ENCODE measurements around the gene CD79B.
"Not testable (repeated sequence)": the region's sequence is repeated elsewhere in the genome, so short reads cannot be mapped to it uniquely, and the experiment has no call there.

CD79B gene

GRCh38 chr17:63909586-63909985 lies 22.5 kb downstream of the CD79B start:
- DNase-seq, result not testable (repeated sequence)

GRCh38 chr17:63907161-63907778 lies 24.9 kb downstream of the CD79B start:
- DNase-seq, result not testable (repeated sequence)

GRCh38 chr17:63904796-63905195 lies 27.3 kb downstream of the CD79B start:
- not testable (repeated sequence) for DNase-seq

- DNase-seq, result not testable (repeated sequence)
Measured at GRCh38 chr17:63903787-63904201, 28.3 kb downstream of the CD79B start.

GRCh38 chr17:63901971-63902370 lies 30.2 kb downstream of the CD79B start:
- DNase-seq, result not testable (repeated sequence)

GRCh38 chr17:63898899-63899798 lies 33.0 kb downstream of the CD79B start:
- not testable (repeated sequence) for DNase-seq

GRCh38 chr17:63896524-63897354 lies 35.4 kb downstream of the CD79B start, which contains the start of gene CSH1:
Gene CSH1, minus strand, starts transcription at chr17:63896574. Its CDS starts 63 bp downstream, at chr17:63896511.
- not testable (repeated sequence) for DNase-seq

GRCh38 chr17:63894821-63895220 lies 37.3 kb downstream of the CD79B start:
- not testable (repeated sequence) for DNase-seq

- not testable (repeated sequence) for DNase-seq
Measured at GRCh38 chr17:63894021-63894420, 38.1 kb downstream of the CD79B start.

GRCh38 chr17:63892316-63893037 lies 39.7 kb downstream of the CD79B start:
- not testable (repeated sequence) for DNase-seq

GRCh38 chr17:63889026-63889848 lies 42.9 kb downstream of the CD79B start:
- DNase-seq, result not testable (repeated sequence)

GRCh38 chr17:63885119-63885518 lies 47.0 kb downstream of the CD79B start:
- not testable (repeated sequence) for DNase-seq

GRCh38 chr17:63882626-63883126 lies 49.5 kb downstream of the CD79B start:
- DNase-seq, result not testable (repeated sequence)

GRCh38 chr17:63881935-63882601 lies 50.1 kb downstream of the CD79B start, which contains the start of gene GH2:
Gene GH2, minus strand, starts transcription at chr17:63881944. Its CDS starts 143 bp downstream, at chr17:63881801.
- no peak for DNase-seq

GRCh38 chr17:63881337-63881736 lies 50.8 kb downstream of the CD79B start:
- DNase-seq, result not testable (repeated sequence)

GRCh38 chr17:63880706-63881105 lies 51.4 kb downstream of the CD79B start:
- DNase-seq, result no peak

Data from amniotic stem cell (primary cell).